Parathyroid adenoma (tissue), 2 donors: ENCODE measurements around the gene DHRS1.

Experiments used
- H2AFZ ChIP-seq: fragments of 300-600 bp; sonication (generic); one replicate; pipeline ENCODE4 v1.7.0; 2017; ENCODE audit warnings: antibody characterized with exemption, mild to moderate bottlenecking
- H3K27ac ChIP-seq: fragments of 300-600 bp; sonication (generic); one replicate; pipeline ENCODE4 v1.7.0; 2017
- H3K27me3 ChIP-seq: fragments of 300-600 bp; sonication (generic); one replicate; pipeline ENCODE4 v1.7.0; 2017; ENCODE audit warnings: low read length; ENCODE audit not compliant: control insufficient read depth, insufficient read depth
- H3K36me3 ChIP-seq: fragments of 300-600 bp; sonication (generic); one replicate; pipeline ENCODE4 v1.7.0; 2017; ENCODE audit warnings: low read length; ENCODE audit not compliant: control insufficient read depth, insufficient read depth
- H3K4me1 ChIP-seq: fragments of 300-600 bp; sonication (generic); one replicate; pipeline ENCODE4 v1.7.0; 2017; ENCODE audit warnings: control low read depth
- H3K4me2 ChIP-seq: fragments of 300-600 bp; sonication (generic); one replicate; pipeline ENCODE4 v1.7.0; 2017; ENCODE audit warnings: low read length
- H3K4me3 ChIP-seq: fragments of 300-600 bp; sonication (generic); one replicate; pipeline ENCODE4 v1.7.0; 2017; ENCODE audit warnings: low read depth, low read length
- H3K79me2 ChIP-seq: fragments of 300-600 bp; sonication (generic); one replicate; pipeline ENCODE4 v1.7.0; 2017; ENCODE audit warnings: control low read depth
- H3K9ac ChIP-seq: fragments of 300-600 bp; sonication (generic); one replicate; pipeline ENCODE4 v1.7.0; 2017; ENCODE audit warnings: mild to moderate bottlenecking
- H3K9me3 ChIP-seq: fragments of 300-600 bp; sonication (generic); one replicate; pipeline ENCODE4 v1.7.0; 2017; ENCODE audit warnings: low read length; ENCODE audit not compliant: control insufficient read depth
- TF ChIP-seq, protein P1 (sequence below): fragments of 300-600 bp; sonication (generic); IDR thresholded peaks from one replicate; pipeline ENCODE4 v1.7.0; 2017; ENCODE audit warnings: antibody characterized with exemption, mild to moderate bottlenecking
- donor health status: primary hyperparathyroidism.

DHRS1 gene

DNA sequence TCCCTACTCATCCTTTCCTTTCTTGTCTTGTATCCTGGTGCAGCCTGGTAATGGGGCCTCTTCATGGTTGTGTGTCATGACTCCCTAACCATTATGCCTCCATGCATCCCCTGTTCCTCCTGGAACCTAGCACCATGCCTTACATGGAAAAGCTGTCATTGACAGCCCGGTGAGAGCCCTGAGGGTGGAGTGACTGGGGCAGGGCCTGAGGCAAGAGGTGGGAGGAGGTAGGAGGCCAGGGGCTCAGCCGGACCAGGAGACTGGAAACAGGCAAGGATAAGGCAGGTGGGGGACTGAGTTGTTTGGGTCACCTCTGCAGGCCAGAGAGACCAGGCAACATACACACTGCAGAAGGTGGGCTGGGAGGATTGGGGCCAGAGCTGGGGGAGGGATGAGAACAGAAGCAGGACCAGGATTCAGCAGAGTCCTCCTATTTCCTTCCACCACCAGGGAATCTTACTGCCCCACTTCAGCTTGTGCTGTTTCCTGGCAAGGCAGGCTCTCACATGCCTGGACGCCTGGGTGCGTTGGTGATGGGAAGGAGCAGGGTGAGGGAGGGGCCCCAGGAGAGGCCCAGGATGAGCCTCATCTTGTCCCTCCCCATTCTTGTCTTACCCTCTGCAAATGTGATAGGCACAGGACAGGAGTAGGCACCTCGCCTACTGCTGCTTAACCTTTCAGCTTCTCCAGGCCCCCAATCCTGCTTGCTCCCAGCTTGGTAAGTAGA lies 10.1 kb upstream of the DHRS1 start, which contains the start of gene LTB4R2:
TSS of gene LTB4R2 (plus strand) at position 603 of the 727 bp plus-strand sequence. CDS start 525 bp downstream, outside the sequence.
- Histone ChIP-seq H3K4me3 (peak within 1 kb of the TSS; percentile 33), H3K79me2 (no peaks in the 10 kb centered on the region), H2AFZ (peak within 1 kb of the TSS; percentile 90), H3K27me3 (no peaks in the 10 kb centered on the region), H3K9ac (no peak within 1 kb of the TSS), H3K9me3 (no peaks in the 10 kb centered on the region), H3K27ac (peak within 1 kb of the TSS; percentile 68), H3K4me2 (peak within 1 kb of the TSS; percentile 69), H3K36me3 (no peaks in the 10 kb centered on the region), H3K4me1 (peaks cover 7% of the 10 kb centered on the region)
- TF ChIP-seq, protein P1, sequence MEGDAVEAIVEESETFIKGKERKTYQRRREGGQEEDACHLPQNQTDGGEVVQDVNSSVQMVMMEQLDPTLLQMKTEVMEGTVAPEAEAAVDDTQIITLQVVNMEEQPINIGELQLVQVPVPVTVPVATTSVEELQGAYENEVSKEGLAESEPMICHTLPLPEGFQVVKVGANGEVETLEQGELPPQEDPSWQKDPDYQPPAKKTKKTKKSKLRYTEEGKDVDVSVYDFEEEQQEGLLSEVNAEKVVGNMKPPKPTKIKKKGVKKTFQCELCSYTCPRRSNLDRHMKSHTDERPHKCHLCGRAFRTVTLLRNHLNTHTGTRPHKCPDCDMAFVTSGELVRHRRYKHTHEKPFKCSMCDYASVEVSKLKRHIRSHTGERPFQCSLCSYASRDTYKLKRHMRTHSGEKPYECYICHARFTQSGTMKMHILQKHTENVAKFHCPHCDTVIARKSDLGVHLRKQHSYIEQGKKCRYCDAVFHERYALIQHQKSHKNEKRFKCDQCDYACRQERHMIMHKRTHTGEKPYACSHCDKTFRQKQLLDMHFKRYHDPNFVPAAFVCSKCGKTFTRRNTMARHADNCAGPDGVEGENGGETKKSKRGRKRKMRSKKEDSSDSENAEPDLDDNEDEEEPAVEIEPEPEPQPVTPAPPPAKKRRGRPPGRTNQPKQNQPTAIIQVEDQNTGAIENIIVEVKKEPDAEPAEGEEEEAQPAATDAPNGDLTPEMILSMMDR: no peak

DNA sequence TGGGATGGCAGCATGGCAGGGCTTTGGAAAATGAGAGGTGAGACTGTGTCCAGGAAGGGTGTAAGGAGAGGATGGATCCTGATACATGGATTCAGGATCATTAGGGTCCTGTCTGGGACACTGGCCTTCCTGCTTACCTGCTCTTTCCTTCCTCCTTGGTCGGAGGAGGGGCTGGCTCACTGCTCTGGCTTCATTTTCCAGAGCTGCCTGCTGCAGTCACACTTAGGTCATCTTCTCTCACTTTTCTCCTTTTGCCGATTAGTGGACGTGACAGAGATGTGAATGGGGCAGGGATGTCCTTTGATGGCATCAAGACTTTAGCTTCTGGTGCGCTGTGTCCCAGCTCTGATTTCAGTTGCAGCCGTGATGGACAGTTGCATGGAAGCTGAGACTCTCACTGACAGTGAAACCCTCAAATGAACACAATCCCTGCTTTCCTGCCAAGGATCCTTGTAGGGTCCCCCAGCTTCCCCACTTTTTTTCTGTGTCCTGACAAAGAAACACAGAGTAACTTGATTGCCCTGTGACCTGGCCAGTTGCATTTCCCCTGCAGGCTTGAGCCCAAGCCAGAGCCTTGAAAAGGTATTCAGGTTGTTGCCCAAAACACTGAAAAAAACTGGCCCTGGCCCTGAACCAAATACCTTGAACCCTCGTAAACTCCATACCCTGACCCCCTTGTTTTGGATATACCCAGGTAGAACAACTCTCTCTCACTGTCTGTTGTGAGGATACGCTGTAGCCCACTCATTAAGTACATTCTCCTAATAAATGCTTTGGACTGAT lies 9.0 kb upstream of the DHRS1 start:
- TF ChIP-seq, protein P1: no peak
- H3K36me3 ChIP-seq: no peaks in the 10 kb centered on the region
- H3K9me3 ChIP-seq: no peaks in the 10 kb centered on the region
- no peak overlapping the region for H3K27ac ChIP-seq
- H3K9ac ChIP-seq: no peak overlapping the region
- peaks cover 7% of the 10 kb centered on the region for H3K4me1 ChIP-seq
- no peaks in the 10 kb centered on the region for H3K79me2 ChIP-seq
- no peaks in the 10 kb centered on the region for H3K27me3 ChIP-seq
- H3K4me2 ChIP-seq: no peak overlapping the region
- no peak overlapping the region for H3K4me3 ChIP-seq
- no peak overlapping the region for H2AFZ ChIP-seq

DNA sequence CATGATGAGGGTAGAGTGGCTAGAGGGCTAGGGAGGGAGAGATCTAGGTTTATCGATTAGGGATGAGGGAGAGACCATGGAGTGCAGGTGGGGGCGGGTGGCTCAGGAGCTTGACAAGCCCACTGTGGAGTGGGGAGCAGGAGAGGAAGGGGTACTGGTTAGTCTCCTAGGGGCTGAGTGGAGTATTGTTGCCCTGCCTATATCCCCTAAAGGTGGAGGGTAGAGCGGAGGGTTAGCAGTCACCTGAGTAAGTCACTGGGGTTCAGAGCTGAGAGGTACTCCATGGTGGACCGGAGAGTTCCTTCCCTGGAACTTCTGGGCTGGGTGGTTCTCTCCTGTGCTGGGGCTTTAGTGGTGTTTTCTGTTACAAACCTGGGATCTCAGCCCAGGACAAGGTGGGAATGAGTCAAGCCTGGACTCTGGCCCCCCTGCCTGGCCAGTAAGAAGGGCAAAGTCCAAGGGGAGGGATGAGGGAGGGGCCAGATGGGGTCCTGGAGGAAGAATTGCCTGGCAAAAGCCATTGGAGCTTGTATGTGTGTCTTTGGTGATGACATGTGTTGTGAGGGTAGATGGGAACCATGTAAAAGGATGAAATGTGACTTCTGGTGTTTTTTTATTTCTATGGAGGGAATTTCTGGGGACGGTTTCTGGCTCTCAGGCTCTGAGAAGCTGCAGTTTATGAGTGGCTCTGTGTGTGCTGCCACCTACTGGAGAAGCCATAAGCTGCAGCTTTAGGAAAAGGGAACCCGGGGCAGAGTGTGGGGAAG lies 8.2 kb upstream of the DHRS1 start, which contains the start of gene CIDEB:
TSS of gene CIDEB (minus strand) at position 403 of the 767 bp plus-strand sequence. CDS start at position 284, 119 bp downstream.
- Histone ChIP-seq H3K9ac (no peak within 1 kb of the TSS), H3K9me3 (no peaks in the 10 kb centered on the region), H3K36me3 (no peaks in the 10 kb centered on the region), H3K27ac (no peak within 1 kb of the TSS), H3K27me3 (no peaks in the 10 kb centered on the region), H3K4me3 (no peak within 1 kb of the TSS), H3K4me1 (peaks cover 7% of the 10 kb centered on the region), H2AFZ (no peak within 1 kb of the TSS), H3K79me2 (no peaks in the 10 kb centered on the region), H3K4me2 (no peak within 1 kb of the TSS)
- TF ChIP-seq, protein P1: peak; percentile 91

DNA sequence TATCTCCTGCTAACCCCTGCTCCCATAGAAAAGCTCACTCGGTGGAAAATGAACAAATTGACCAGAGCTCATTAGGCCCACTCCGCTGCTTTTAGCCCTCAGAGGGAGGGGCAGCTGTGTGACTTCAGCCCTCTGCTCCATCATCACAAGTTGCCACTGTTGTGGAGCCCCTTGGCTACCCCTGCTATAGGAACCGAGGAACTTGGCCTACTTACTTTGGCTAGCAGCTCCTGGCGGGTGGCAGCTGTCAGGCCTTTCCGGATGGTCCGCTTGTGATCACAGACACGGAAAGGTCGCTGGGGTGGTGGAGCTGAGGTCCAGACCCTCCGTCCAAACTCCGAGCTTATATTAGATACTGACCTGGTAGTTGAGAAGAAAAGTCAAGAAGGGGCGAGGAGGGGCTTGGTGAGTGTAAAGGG lies 7.6 kb upstream of the DHRS1 start:
- no peak overlapping the region for H3K4me3 ChIP-seq
- H3K79me2 ChIP-seq: no peaks in the 10 kb centered on the region
- no peaks in the 10 kb centered on the region for H3K27me3 ChIP-seq
- H3K9me3 ChIP-seq: no peaks in the 10 kb centered on the region
- H3K36me3 ChIP-seq: no peaks in the 10 kb centered on the region
- TF ChIP-seq, protein P1: no peak
- H3K4me1 ChIP-seq: peaks cover 7% of the 10 kb centered on the region
- no peak overlapping the region for H2AFZ ChIP-seq
- no peak overlapping the region for H3K4me2 ChIP-seq
- no peak overlapping the region for H3K9ac ChIP-seq
- no peak overlapping the region for H3K27ac ChIP-seq
